PC-9 (cell line): ENCODE measurements around the gene CRISP1. TPM values are rescaled to one million over a fixed set of nuclear protein-coding genes. Genes with fewer than 3 reads are reported as not detected.

ENCODE experiments used
- BruUV-seq: library from RNA; stranded (reverse); fragments of 400-500 nt; replicated peaks from 2 replicates; lab custom pipeline; 2021; lab: Mats Ljungman, UMichigan
- CTCF ChIA-PET: fragments of 300-600 bp; sonication (Branson Sonifier 250); formaldehyde crosslinking; loops from one replicate; lab custom pipeline; 2022; ENCODE audit warnings: antibody characterized with exemption; lab: Charles Lee
- POLR2A ChIA-PET: fragments of 300-600 bp; sonication (Branson Sonifier 250); formaldehyde crosslinking; loops from one replicate; lab custom pipeline; 2022; ENCODE audit warnings: antibody characterized with exemption; ENCODE audit not compliant: unreplicated experiment; lab: Charles Lee
- DNase-seq, 2 experiments: peaks; one replicate each; pipeline versions ENCODE4 v3.0.0 to v3.0.0-alpha.2; 2015 to 2022; ENCODE audit warnings: mixed read lengths in 1 of 2
- H2AFZ ChIP-seq: fragments of 200-600 bp; sonication (generic); 2 replicates; pipeline ENCODE4 v1.8.1; 2017; ENCODE audit warnings: antibody characterized with exemption
- H3F3A ChIP-seq: fragments of 200-600 bp; sonication (generic); 2 replicates; pipeline ENCODE4 v1.8.1; 2017; ENCODE audit warnings: antibody characterized with exemption, mild to moderate bottlenecking, low read depth; ENCODE audit not compliant: insufficient read depth
- H3K27ac ChIP-seq: fragments of 200-600 bp; sonication (generic); 2 replicates; pipeline ENCODE4 v1.6.1; 2016; ENCODE audit warnings: mixed run types
- H3K27me3 ChIP-seq: fragments of 200-600 bp; sonication (generic); 2 replicates; pipeline ENCODE4 v1.6.1; 2016; ENCODE audit warnings: low read depth, mixed run types; ENCODE audit not compliant: insufficient read depth
- H3K36me3 ChIP-seq: fragments of 200-600 bp; sonication (generic); 2 replicates; pipeline ENCODE4 v1.6.1; 2016; ENCODE audit warnings: low read depth, mixed run types
- H3K4me1 ChIP-seq: fragments of 200-600 bp; sonication (generic); replicated peaks from 2 replicates; pipeline ENCODE4 v1.6.1; 2016; ENCODE audit warnings: mixed run types; ENCODE audit not compliant: insufficient read depth
- H3K4me2 ChIP-seq: fragments of 200-600 bp; sonication (generic); 2 replicates; pipeline ENCODE4 v1.6.1; 2017; ENCODE audit warnings: mixed run types
- H3K4me3 ChIP-seq: fragments of 200-600 bp; sonication (generic); 2 replicates; pipeline ENCODE4 v1.6.1; 2016; ENCODE audit warnings: mixed run types
- H3K79me2 ChIP-seq: fragments of 200-600 bp; sonication (generic); 2 replicates; pipeline ENCODE4 v1.6.1; 2017; ENCODE audit warnings: low read depth, mixed run types
- H3K9me2 ChIP-seq: fragments of 200-600 bp; sonication (generic); 2 replicates; pipeline ENCODE4 v1.8.1; 2017; ENCODE audit warnings: mild to moderate bottlenecking; ENCODE audit not compliant: insufficient read depth
- H3K9me3 ChIP-seq: fragments of 200-600 bp; sonication (generic); 2 replicates; pipeline ENCODE4 v1.8.1; 2016; ENCODE audit warnings: low read depth; ENCODE audit not compliant: insufficient read depth
- H4K20me1 ChIP-seq: fragments of 200-600 bp; sonication (generic); 2 replicates; pipeline ENCODE4 v1.8.1; 2017; ENCODE audit not compliant: insufficient read depth
- EZH2 ChIP-seq: fragments of 200-600 bp; sonication (generic); IDR thresholded peaks from 2 replicates; pipeline ENCODE4 v1.8.0; 2017; ENCODE audit warnings: antibody characterized with exemption, low read depth
- intact Hi-C: fragments of 100-400 bp; cut with micrococcal nuclease; formaldehyde crosslinking; loops from one replicate; pipeline ENCODE4 v1.10.0; 2022; ENCODE audit not compliant: unreplicated experiment
- total RNA-seq: library from RNA; stranded (reverse); gene quantifications from 2 replicates; pipeline ENCODE4 v1.2.3, GENCODE V29; 2021
- TF ChIP-seq, protein P1 (sequence below): fragments of 200-600 bp; sonication (generic); conservative IDR thresholded peaks from 2 replicates; pipeline ENCODE4 v1.6.1; 2017; ENCODE audit warnings: mixed run types, antibody characterized with exemption, mild to moderate bottlenecking, moderate library complexity

Gene CRISP1
- total RNA-seq, 1 experiment from 2014 or later: not detected

DNA sequence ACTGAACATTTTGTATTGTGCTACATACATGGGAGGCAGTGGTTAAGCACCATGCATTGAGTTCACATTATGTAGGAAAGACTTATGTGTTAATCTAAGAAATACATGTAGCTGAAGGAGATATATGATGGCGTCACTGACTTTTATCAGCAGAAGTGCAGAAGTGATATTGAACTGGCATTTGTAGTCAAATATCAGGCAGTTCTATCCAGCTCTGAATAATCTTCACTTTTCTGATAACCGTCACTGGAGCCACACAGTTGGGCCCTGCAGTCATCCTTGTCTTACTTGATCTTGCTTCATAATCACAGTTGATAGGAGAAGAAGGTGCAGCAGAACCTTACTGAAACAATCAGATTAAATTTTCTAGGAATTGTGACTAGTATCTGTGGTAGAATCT lies 26.4 kb downstream of the CRISP1 start:
- H3K36me3 ChIP-seq: no peaks in the 10 kb centered on the region
- H3K4me3 ChIP-seq: no peak overlapping the region
- H3F3A ChIP-seq: no peaks in the 10 kb centered on the region
- TF ChIP-seq, protein P1, sequence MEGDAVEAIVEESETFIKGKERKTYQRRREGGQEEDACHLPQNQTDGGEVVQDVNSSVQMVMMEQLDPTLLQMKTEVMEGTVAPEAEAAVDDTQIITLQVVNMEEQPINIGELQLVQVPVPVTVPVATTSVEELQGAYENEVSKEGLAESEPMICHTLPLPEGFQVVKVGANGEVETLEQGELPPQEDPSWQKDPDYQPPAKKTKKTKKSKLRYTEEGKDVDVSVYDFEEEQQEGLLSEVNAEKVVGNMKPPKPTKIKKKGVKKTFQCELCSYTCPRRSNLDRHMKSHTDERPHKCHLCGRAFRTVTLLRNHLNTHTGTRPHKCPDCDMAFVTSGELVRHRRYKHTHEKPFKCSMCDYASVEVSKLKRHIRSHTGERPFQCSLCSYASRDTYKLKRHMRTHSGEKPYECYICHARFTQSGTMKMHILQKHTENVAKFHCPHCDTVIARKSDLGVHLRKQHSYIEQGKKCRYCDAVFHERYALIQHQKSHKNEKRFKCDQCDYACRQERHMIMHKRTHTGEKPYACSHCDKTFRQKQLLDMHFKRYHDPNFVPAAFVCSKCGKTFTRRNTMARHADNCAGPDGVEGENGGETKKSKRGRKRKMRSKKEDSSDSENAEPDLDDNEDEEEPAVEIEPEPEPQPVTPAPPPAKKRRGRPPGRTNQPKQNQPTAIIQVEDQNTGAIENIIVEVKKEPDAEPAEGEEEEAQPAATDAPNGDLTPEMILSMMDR: no peak
- no peak for TF ChIP-seq EZH2
- H4K20me1 ChIP-seq: no peaks in the 10 kb centered on the region
- H3K27me3 ChIP-seq: no peaks in the 10 kb centered on the region
- H3K4me2 ChIP-seq: no peak overlapping the region
- no peak overlapping the region for H2AFZ ChIP-seq
- ChIA-PET CTCF (no interaction called here), POLR2A (no interaction called here)
- BruUV-seq: no TSS peak
- no peak overlapping the region for H3K27ac ChIP-seq
- H3K9me3 ChIP-seq: no peaks in the 10 kb centered on the region
- H3K9me2 ChIP-seq: no peaks in the 10 kb centered on the region
- H3K79me2 ChIP-seq: no peaks in the 10 kb centered on the region
- H3K4me1 ChIP-seq: no peaks in the 10 kb centered on the region
- intact Hi-C loops: no loop called here
- DNase-seq: no peak

DNA sequence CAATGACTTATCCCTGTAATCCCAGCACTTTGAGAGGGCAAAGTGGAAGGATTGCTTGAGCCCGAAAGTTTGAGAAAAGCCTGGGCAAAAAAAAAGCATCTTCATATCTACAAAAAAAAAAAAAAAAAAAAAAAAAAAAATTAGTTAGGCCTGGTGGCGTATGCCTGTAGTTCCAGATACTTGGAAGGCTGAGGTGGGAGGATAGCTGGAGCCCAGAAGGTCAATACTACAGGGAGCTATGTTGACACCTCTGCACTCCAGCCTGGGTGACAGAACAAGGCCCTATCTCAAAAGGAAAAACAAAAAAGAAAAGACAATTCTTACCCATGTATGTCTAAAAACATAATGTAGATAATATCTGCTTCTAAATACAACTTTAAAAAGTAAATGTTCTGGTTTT lies 27.2 kb downstream of the CRISP1 start:
- no peaks in the 10 kb centered on the region for H3K27me3 ChIP-seq
- no TSS peak for BruUV-seq
- H4K20me1 ChIP-seq: no peaks in the 10 kb centered on the region
- H3K9me2 ChIP-seq: no peaks in the 10 kb centered on the region
- CTCF ChIA-PET: interaction anchor here (0.7 kb wide), 1 partner anchor 307 kb away, joined by 3 read pairs; no protein-coding TSS in a partner anchor
- no peak overlapping the region for H3K4me3 ChIP-seq
- intact Hi-C loops: no loop called here
- no peak overlapping the region for H3K4me2 ChIP-seq
- POLR2A ChIA-PET: no interaction called here
- H3K79me2 ChIP-seq: no peaks in the 10 kb centered on the region
- no peak for DNase-seq
- no peaks in the 10 kb centered on the region for H3F3A ChIP-seq
- no peaks in the 10 kb centered on the region for H3K9me3 ChIP-seq
- no peak overlapping the region for H2AFZ ChIP-seq
- TF ChIP-seq, protein P1: no peak
- TF ChIP-seq EZH2: no peak
- no peak overlapping the region for H3K27ac ChIP-seq
- no peaks in the 10 kb centered on the region for H3K4me1 ChIP-seq
- H3K36me3 ChIP-seq: no peaks in the 10 kb centered on the region

- H3K9me2 ChIP-seq: no peaks in the 10 kb centered on the region
- no peaks in the 10 kb centered on the region for H4K20me1 ChIP-seq
- H2AFZ ChIP-seq: no peak overlapping the region
- no TSS peak for BruUV-seq
- no peaks in the 10 kb centered on the region for H3K36me3 ChIP-seq
- POLR2A ChIA-PET: no interaction called here
- TF ChIP-seq, protein P1: no peak
- no peak for TF ChIP-seq EZH2
- intact Hi-C loops: no loop called here
- DNase-seq: no peak
- no peaks in the 10 kb centered on the region for H3K79me2 ChIP-seq
- no peaks in the 10 kb centered on the region for H3K27me3 ChIP-seq
- no peaks in the 10 kb centered on the region for H3F3A ChIP-seq
- no peaks in the 10 kb centered on the region for H3K4me1 ChIP-seq
- H3K9me3 ChIP-seq: no peaks in the 10 kb centered on the region
- CTCF ChIA-PET: no interaction called here
- H3K4me3 ChIP-seq: no peak overlapping the region
- H3K4me2 ChIP-seq: no peak overlapping the region
- H3K27ac ChIP-seq: no peak overlapping the region
Observed at GRCh38 chr6:49835140-49835539, 31.2 kb downstream of the CRISP1 start.
